Subcutaneous abdominal adipose tissue (tissue), 5 donors: ENCODE measurements around the gene GPA33.
A peak's percentile ranks its signal among the peaks of the same experiment; 100 is the strongest.

ENCODE experiments used
- H3K27ac ChIP-seq: one replicate; pipeline ENCODE4 v1.7.0; 2013; ENCODE audit warnings: low read depth, mild to moderate bottlenecking, inconsistent platforms, low read length, moderate library complexity
- H3K27me3 ChIP-seq, 5 donors: one replicate each; pipeline ENCODE4 v1.7.0; 2013; ENCODE audit warnings: low read length in 5 of 5, inconsistent platforms in 1 of 5; ENCODE audit not compliant: control insufficient read depth in 5 of 5, insufficient read depth in 4 of 5
- H3K36me3 ChIP-seq, 5 donors: one replicate each; pipeline ENCODE4 v1.7.0; 2013; ENCODE audit warnings: low read length in 5 of 5; ENCODE audit not compliant: control insufficient read depth in 5 of 5, insufficient read depth in 5 of 5
- H3K4me1 ChIP-seq, 5 donors: one replicate each; pipeline ENCODE4 v1.7.0; 2013; ENCODE audit warnings: low read length in 5 of 5, mild to moderate bottlenecking in 3 of 5, moderate library complexity in 1 of 5; ENCODE audit not compliant: control insufficient read depth in 5 of 5, insufficient read depth in 5 of 5
- H3K4me3 ChIP-seq, 5 donors: one replicate each; pipeline ENCODE4 v1.7.0; 2013; ENCODE audit warnings: low read length in 5 of 5, low read depth in 1 of 5
- H3K9ac ChIP-seq, 5 donors: one replicate each; pipeline ENCODE4 v1.7.0; 2013; ENCODE audit warnings: low read length in 5 of 5, mild to moderate bottlenecking in 4 of 5, moderate library complexity in 3 of 5
- H3K9me3 ChIP-seq, 5 donors: one replicate each; pipeline ENCODE4 v1.7.0; 2013; ENCODE audit warnings: low read length in 5 of 5; ENCODE audit not compliant: control insufficient read depth in 5 of 5
- donor health status: healthy.
- donor health status: healthy.
- donor health status: healthy.
- donor health status: healthy.
- donor health status: healthy.

The GPA33 gene

DNA sequence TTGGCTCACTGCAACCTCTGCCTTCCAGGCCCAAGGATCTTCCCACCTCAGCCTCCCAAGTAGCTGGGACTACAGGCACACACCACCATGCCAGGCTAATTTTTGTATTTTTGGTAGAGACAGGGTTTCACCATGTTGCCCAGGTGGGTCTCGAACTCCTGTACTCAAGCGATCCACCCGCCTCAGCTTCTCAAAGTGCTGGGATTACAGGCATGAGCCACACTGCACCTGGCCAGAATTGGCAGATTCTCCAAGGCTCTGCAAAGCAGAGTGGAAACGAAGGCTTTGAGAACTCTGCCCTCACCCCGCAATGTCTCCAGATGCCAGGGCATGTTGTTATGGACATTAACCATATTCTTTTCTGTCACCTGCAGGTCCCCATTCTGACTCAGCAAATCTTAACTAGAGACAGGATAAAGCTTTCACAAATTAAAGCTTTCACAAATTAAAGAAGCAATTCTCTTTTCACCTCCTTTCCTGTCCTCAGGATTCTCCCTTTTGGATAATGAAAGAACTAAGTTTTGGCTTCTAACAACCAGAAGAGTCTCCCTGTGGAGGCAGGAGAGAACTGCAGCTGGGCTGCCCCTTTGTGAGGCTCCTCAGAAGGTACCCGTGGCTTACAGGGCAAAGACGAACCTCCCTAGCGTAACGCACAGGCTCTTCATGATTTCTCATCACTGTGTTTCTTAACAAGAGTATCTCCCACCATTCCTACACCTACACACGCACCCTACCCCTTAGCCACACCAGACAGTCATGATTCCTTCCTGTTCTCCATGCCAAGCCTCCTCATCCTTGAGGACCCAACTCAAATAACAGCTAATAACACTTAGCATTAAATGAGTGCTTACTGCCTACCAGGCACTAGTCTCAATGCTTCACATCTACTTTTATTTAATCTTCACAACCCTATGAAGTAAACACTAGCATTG is 29.8 kb downstream of the GPA33 start:
- Histone ChIP-seq H3K27ac (no peak overlapping the region), H3K4me3 (no peak overlapping the region), H3K4me1 (peaks cover 0 to 6% (median 5%) of the 10 kb centered on the region in 5 donors), H3K9ac (no peak overlapping the region), H3K9me3 (no peaks in the 10 kb centered on the region), H3K27me3 (peaks cover 0 to 10% (median 7%) of the 10 kb centered on the region in 5 donors), H3K36me3 (no peaks in the 10 kb centered on the region)

DNA sequence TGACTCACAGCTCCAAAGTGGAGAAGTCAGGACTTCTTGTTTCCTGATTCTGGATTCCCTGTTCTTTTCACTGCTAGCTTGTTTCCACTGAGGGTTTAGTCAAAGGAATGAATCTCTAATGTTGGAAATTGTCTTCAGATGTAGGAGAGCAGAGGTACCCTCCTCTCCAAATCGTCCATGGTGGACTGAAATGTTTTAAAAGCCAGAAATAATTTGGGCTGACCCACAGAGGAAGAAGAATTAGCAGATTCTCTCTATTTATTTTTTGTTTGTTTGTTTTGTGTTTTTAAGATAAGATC is 30.4 kb downstream of the GPA33 start:
- Histone ChIP-seq H3K9ac (no peak overlapping the region), H3K27me3 (peaks cover 0 to 13% (median 10%) of the 10 kb centered on the region in 5 donors), H3K4me1 (peaks cover 0 to 6% (median 5%) of the 10 kb centered on the region in 5 donors), H3K4me3 (no peak overlapping the region), H3K36me3 (no peaks in the 10 kb centered on the region), H3K27ac (no peak overlapping the region), H3K9me3 (no peaks in the 10 kb centered on the region)

DNA sequence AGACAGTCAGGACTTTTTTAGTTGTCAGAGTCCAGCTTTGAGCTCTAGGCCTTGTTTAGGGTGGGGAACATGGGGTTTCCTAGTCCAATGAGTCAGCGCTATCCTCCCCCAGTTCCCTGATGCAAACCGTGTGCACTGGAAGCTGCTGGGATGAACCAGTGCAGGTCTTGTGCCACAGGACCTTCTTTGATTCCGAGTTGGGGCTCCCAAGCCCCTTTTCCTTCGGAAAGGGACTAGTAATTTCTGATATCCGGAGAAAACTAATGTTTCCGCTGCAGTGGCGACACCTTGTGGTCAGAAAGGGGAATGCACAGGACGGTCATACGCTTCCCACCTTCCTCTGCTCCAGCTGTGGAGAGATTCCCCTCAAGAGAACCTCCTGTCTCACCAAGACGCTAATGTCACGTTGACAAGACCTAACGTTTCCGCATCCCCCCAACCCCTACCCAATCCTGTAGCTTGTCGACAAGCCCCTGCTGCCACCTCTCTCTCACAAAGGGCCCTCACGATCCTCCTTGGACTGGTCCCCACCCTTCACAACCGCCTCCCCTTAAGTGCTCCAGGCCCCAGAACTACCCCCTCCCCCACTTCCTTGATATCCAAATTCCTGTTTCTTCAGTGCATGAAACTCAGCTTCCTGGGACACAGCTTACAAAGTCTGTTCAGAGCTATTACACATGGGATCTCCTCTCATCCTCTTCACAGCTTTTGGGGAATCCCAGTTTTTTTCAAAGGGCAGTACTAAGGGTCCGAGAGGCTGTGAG is 30.9 kb downstream of the GPA33 start:
- Histone ChIP-seq H3K27me3 (peaks cover 0 to 16% (median 10%) of the 10 kb centered on the region in 5 donors), H3K9ac (peak overlapping the region in 1 of 5 donors; percentile 35), H3K27ac (no peak overlapping the region), H3K9me3 (no peaks in the 10 kb centered on the region), H3K36me3 (no peaks in the 10 kb centered on the region), H3K4me1 (peaks cover 0 to 6% (median 5%) of the 10 kb centered on the region in 5 donors), H3K4me3 (peak overlapping the region in 4 of 5 donors; percentile 2 to 36 (median 20))

DNA sequence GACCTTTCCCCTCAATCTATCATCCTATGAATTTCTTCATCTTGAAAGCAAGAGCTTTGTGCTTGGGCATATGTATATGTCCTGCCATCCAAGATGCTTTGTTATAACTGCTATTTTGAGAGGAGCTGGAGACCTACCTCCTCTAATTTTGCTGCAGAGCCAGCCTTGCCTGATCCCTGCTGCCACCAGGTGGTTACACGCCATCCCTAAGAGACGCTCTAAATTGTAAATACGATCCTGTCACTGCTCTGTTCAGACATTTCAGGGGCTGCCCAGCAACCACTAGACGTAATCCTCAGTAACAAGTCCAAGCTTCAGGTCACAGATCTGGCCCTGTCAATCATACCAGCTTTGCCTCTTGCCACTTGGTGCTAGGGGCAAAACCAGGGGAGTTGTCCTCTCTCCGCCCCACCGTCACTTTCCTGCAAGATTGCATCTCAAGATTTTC is 32.9 kb downstream of the GPA33 start:
- Histone ChIP-seq H3K4me3 (no peak overlapping the region), H3K4me1 (peaks cover 0 to 6% (median 5%) of the 10 kb centered on the region in 5 donors), H3K27ac (no peak overlapping the region), H3K27me3 (peaks cover 0 to 16% (median 10%) of the 10 kb centered on the region in 5 donors), H3K9ac (peak overlapping the region in 1 of 5 donors; percentile 23), H3K9me3 (no peaks in the 10 kb centered on the region), H3K36me3 (no peaks in the 10 kb centered on the region)

DNA sequence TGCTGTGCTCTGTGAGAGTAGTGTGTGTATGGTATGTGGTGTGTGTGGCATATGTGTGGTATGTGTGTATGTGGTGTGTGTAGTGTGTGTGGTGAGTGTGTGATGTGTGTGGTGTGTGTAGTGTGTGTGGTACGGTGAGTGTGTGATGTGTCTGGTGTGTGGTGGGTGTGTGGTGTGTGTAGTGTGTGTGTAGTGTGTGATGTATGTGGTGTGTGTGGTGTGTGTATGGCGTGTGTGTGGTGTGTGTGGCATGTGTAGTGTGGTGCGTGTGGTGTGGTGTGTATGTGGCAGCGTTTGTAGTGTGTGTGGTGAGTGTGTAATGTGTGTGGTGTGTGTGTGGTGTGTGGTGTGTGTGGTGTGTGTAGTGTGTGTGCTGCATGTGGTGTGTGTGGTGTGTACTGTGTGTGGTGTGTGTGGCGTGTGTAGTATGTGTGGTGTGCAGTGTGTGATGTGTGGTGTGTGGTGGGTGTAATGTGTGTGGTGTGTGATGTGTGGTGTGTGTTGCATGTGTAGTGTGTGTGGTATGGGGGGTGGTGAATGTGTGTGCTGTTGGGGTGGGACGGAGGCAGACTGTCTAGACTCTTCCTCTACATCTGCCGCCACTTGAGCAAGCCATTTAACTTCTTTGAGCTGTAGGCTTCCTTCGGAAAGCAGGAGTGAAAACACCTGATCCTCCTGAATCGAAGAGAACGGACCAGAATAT is 33.5 kb downstream of the GPA33 start:
- Histone ChIP-seq H3K9ac (peak overlapping the region in 1 of 5 donors; percentile 23), H3K27me3 (peaks cover 0 to 16% (median 10%) of the 10 kb centered on the region in 5 donors)

DNA sequence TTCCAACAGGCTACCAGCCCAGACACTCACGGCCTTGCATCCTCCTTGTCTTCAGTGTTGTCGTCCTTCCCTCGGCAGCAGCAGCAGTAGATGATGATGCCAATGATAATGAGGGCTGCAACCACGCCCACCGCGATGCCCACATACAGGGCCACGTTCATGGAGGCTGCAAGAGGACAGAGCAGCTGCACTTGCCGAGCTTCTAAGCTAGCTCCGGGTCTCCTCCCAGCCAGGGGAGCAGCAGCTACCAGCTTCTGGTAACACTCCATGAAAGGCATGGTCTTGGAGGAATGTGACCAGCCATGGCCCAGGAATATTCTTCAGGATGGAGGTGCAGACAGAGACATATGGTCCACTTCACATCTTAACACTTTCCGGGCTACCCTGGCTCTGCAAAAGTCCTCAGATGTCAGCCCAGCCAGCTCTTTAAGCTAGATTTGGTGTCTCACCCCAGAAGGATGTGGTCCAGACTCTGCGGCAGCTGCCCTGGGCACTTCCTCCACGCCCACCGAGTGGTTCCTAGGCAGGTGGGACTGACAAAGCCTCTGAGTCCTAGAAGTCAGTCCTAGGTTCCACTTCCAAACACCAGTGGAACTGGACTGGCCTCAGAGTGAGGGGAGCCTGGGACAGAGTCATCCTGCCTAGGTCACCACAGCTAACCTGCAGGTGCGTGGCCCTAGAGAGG is 35.1 kb downstream of the GPA33 start:
- no peak overlapping the region for H3K4me3 ChIP-seq
- H3K36me3 ChIP-seq, result no peaks in the 10 kb centered on the region
- H3K27ac ChIP-seq, result no peak overlapping the region
- H3K27me3 ChIP-seq, result peaks cover 0 to 13% (median 5%) of the 10 kb centered on the region in 5 donors
- H3K9ac ChIP-seq, result no peak overlapping the region
- peaks cover 0 to 6% (median 5%) of the 10 kb centered on the region in 5 donors for H3K4me1 ChIP-seq
- H3K9me3 ChIP-seq, result no peaks in the 10 kb centered on the region

More for the DNA sequence above, 33.5 kb downstream of the GPA33 start:
- Histone ChIP-seq H3K9me3 (no peaks in the 10 kb centered on the region), H3K27ac (no peak overlapping the region), H3K4me1 (peaks cover 0 to 6% (median 5%) of the 10 kb centered on the region in 5 donors), H3K36me3 (no peaks in the 10 kb centered on the region), H3K4me3 (no peak overlapping the region)

DNA sequence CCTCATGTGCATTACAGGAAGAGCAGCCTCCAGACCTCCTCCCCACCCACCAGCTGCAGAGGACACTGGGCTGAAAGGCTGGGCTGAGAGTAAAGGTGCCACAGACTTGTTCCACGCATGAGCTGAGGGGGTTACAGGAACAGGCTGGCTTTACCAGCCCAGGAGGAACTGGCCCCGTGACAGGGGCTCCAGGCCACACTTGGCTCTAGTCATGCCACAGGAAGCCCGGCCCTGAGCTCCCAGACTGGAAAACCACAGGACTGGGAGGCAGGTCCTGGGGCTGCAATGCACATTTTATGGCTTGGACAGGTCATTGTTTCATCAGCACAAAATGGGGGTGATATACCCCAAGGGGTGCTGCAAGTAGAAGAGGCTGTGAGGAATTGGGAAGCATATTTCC is 35.6 kb downstream of the GPA33 start:
- Histone ChIP-seq H3K9me3 (no peaks in the 10 kb centered on the region), H3K27me3 (peaks cover 0 to 13% (median 5%) of the 10 kb centered on the region in 5 donors), H3K27ac (no peak overlapping the region), H3K9ac (no peak overlapping the region), H3K4me1 (peaks cover 0 to 6% (median 5%) of the 10 kb centered on the region in 5 donors), H3K36me3 (no peaks in the 10 kb centered on the region), H3K4me3 (no peak overlapping the region)

DNA sequence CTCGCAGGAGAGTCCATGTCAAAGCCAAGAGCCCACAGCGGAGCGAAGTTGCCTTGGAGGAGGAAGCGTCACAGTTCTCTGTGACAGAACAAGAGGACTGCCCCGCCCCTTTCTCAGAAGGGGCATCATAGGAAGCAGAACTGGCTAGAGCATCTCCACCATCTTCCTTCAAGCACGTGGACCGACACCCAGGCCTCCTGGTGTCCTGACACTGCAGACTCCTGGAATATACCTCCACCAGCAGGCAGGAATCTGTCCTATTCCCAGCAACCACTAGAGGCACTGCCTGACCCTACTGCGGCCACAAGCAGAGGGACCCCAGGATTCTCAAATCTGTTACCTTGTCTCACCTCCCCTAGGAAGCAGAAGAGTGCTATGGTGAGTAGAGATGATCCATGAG is 37.8 kb downstream of the GPA33 start:
- H3K9ac ChIP-seq, result no peak overlapping the region

DNA sequence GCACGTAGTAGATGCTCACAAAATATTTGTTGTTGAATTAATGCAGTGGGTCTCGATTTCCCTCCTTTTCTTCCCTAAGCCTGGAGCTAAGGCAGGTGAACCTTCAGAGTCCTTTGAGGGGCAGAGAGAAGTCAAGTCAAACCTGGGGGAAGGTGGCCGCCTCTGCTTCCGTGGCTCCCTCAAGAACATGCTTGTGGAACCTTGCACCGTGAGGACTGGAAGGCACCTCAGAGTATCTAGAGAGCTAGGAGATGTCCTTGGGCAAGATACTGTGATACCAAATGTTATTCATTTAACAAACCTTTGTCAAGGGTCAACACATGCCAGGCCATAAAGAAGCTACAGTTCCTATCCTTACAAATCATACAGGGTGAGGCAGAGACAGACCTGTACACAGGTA is 38.3 kb downstream of the GPA33 start:
- Histone ChIP-seq H3K27ac (no peak overlapping the region), H3K9me3 (no peaks in the 10 kb centered on the region), H3K9ac (no peak overlapping the region), H3K4me1 (no peaks in the 10 kb centered on the region), H3K36me3 (no peaks in the 10 kb centered on the region), H3K27me3 (peaks cover 0 to 13% (median 5%) of the 10 kb centered on the region in 5 donors), H3K4me3 (no peak overlapping the region)

More for the DNA sequence above, 37.8 kb downstream of the GPA33 start:
- Histone ChIP-seq H3K27ac (no peak overlapping the region), H3K9me3 (no peaks in the 10 kb centered on the region), H3K4me1 (no peaks in the 10 kb centered on the region), H3K27me3 (peaks cover 0 to 13% (median 5%) of the 10 kb centered on the region in 5 donors), H3K36me3 (no peaks in the 10 kb centered on the region), H3K4me3 (no peak overlapping the region)
